ENCODE data around the gene CDH4. TPM values are rescaled to one million over a fixed set of nuclear protein-coding genes. Genes with fewer than 3 reads are reported as not detected.

The CDH4 gene
- total and polyA plus RNA-seq, 9 of the 15 experiments (the other 6 are each of a cell fraction or from before 2014, with no cell fraction given), result 0.04 TPM; not detected in 8

DNA sequence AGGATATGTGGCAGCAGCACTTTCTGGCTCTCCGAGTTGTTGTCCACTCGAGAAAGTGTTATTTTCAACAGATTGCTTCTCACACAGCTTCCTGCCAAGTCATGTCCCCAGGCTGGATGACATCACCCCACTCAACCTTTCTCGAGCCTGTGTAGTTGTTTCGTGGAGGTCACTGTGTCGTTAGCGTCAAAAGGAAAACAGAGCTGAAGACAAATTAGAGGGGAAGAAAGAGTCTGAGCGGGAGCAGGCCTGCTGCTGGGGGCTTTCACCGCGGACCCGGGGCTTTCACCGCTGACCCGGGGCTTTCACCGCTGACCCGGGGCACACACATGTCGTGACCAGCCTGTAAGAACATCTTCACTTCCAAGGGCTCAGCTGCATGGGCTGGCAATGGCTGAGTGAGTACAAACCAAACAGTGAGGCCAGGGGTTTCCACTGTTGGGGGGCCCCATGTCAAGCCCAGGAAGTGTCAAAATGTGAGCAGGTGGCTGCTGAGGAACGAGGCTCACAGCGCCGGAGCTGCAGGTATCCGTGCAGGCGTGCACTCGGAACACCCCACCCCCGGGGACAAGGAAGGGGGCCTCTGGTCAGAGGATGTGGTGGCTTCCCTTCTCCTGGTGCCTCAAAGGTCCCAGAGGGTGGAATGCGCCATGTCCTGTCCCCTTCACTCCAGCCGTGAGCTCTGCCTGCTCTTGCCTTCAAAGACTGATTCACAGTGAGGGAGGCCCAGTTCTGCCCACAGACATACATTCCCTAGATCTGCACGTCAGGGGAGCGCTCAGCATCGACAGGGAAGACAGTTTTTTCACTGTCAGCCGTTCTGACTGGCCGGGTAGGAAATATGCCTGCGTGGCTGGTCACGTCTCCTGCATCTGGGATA is 447.7 kb downstream of the CDH4 start:
- no peak overlapping the region for H3K4me3 ChIP-seq
- no peaks in the 10 kb centered on the region for H3K9me3 ChIP-seq (replicated peaks; ENCODE audit: control insufficient read depth, insufficient read depth, low read depth, low read length)
- H3K36me3 ChIP-seq (ENCODE audit: control insufficient read depth, insufficient read depth, low read length), result no peaks in the 10 kb centered on the region
- no peak overlapping the region for H2AFZ ChIP-seq (ENCODE audit: low read depth, low read length)
- DNase-seq (ENCODE audit: extremely low read depth in 1 of 4, low spot score in 3 of 4) (no peak), FAIRE-seq (no peak), ATAC-seq (no peak)
- no peak overlapping the region for H3K4me2 ChIP-seq (ENCODE audit: insufficient read depth, low read length)
- no peak overlapping the region for H3K27ac ChIP-seq (ENCODE audit: extremely low read depth, low read depth, low read length)
- H3K79me2 ChIP-seq (ENCODE audit: control insufficient read depth, insufficient read depth, low read length), result no peaks in the 10 kb centered on the region
- H3K4me1 ChIP-seq (replicated peaks in 1 of 2; ENCODE audit: control insufficient read depth in 2 of 2, insufficient read depth in 2 of 2, low read length in 2 of 2), result no peaks in the 10 kb centered on the region
- no peak overlapping the region for H3K9ac ChIP-seq (ENCODE audit: insufficient read depth in 1 of 2, low read depth in 2 of 2, low read length in 2 of 2)
- BruUV-seq (replicated peaks), result no TSS peak
- POLR2A ChIA-PET, result interaction anchor here (0.6 kb wide), 1 partner anchor 1821 kb away, joined by 4 read pairs; no protein-coding TSS in a partner anchor
- H3K27me3 ChIP-seq (ENCODE audit: control insufficient read depth in 2 of 2, insufficient read depth in 2 of 2, low read length in 2 of 2), result peaks cover 48 to 98% of the 10 kb centered on the region in 2 experiments
- under 1% methylated on average over 29 of the region's 31 CpGs for WGBS (ENCODE audit: insufficient coverage, low coverage, missing lambda C conversion rate)
- TF ChIP-seq, protein P1, sequence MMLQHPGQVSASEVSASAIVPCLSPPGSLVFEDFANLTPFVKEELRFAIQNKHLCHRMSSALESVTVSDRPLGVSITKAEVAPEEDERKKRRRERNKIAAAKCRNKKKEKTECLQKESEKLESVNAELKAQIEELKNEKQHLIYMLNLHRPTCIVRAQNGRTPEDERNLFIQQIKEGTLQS (IDR thresholded peaks at IDR 0.05), result peak; percentile 23; the same call in 1 of the 2 replicates
- TF ChIP-seq, protein P1 (CRISPR knock-in tag; conservative IDR thresholded peaks at IDR 0.05), result no peak
- TF ChIP-seq, protein P2, sequence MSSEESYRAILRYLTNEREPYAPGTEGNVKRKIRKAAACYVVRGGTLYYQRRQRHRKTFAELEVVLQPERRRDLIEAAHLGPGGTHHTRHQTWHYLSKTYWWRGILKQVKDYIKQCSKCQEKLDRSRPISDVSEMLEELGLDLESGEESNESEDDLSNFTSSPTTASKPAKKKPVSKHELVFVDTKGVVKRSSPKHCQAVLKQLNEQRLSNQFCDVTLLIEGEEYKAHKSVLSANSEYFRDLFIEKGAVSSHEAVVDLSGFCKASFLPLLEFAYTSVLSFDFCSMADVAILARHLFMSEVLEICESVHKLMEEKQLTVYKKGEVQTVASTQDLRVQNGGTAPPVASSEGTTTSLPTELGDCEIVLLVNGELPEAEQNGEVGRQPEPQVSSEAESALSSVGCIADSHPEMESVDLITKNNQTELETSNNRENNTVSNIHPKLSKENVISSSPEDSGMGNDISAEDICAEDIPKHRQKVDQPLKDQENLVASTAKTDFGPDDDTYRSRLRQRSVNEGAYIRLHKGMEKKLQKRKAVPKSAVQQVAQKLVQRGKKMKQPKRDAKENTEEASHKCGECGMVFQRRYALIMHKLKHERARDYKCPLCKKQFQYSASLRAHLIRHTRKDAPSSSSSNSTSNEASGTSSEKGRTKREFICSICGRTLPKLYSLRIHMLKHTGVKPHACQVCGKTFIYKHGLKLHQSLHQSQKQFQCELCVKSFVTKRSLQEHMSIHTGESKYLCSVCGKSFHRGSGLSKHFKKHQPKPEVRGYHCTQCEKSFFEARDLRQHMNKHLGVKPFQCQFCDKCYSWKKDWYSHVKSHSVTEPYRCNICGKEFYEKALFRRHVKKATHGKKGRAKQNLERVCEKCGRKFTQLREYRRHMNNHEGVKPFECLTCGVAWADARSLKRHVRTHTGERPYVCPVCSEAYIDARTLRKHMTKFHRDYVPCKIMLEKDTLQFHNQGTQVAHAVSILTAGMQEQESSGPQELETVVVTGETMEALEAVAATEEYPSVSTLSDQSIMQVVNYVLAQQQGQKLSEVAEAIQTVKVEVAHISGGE (CRISPR knock-in tag; IDR thresholded peaks at IDR 0.05), result no peak
- peaks cover 25% of the 10 kb centered on the region for H4K20me1 ChIP-seq (replicated peaks; ENCODE audit: control insufficient read depth, insufficient read depth, low read length)
- in situ Hi-C loops (cut with MboI) (no loop called here), intact Hi-C loops (cut with micrococcal nuclease) (no loop called here)
- CTCF ChIA-PET (ENCODE audit: low intra/inter-chr PET ratio), result no interaction called here
- no peaks in the 10 kb centered on the region for H3K9me1 ChIP-seq (ENCODE audit: control insufficient read depth, insufficient read depth, low read length)
